ENCODE measurements around the gene CFAP61. TPM values are rescaled to one million over a fixed set of nuclear protein-coding genes. Genes with fewer than 3 reads are reported as not detected.

The CFAP61 gene
- total RNA-seq, 1 experiment from 2014 or later, result 0.28 TPM

- CTCF ChIA-PET, result interaction anchor here (0.6 kb wide), 1 partner anchor 1513 kb away, joined by 3 read pairs; no protein-coding TSS in a partner anchor
- intact Hi-C loops (cut with micrococcal nuclease; ENCODE audit: unreplicated experiment), result no loop called here
- H3K36me3 ChIP-seq (ENCODE audit: control insufficient read depth, insufficient read depth, low read length), result no peaks in the 10 kb centered on the region
- H3K9me3 ChIP-seq (ENCODE audit: control insufficient read depth, insufficient read depth, low read depth, low read length), result no peaks in the 10 kb centered on the region
- in situ Hi-C loops (cut with HindIII; ENCODE audit: low pct_unique_long_range_greater_than_20kb, low sequenced_read_pairs), result no loop called here
- DNase-seq (ENCODE audit: low read depth, low spot score), result no peak
- no peak overlapping the region for H3K27ac ChIP-seq (ENCODE audit: low read length)
- POLR2A ChIA-PET, result no interaction called here
- no peaks in the 10 kb centered on the region for H3K4me1 ChIP-seq (ENCODE audit: control insufficient read depth, insufficient read depth, low read length)
- H3K27me3 ChIP-seq (ENCODE audit: control insufficient read depth, insufficient read depth, low read length), result no peaks in the 10 kb centered on the region; the same call in 1 of the 2 replicates
- no peak overlapping the region for H3K4me3 ChIP-seq (ENCODE audit: low read depth in 2 of 2, low read length in 2 of 2)
- TF ChIP-seq POLR2AphosphoS5 (IDR thresholded peaks at IDR 0.05; ENCODE audit: low read depth, low read length), result no peak
- no peak for TF ChIP-seq SIN3A (IDR thresholded peaks at IDR 0.05; ENCODE audit: borderline replicate concordance, insufficient read depth, low read depth, low read length)
- TF ChIP-seq TCF7L2 (IDR thresholded peaks at IDR 0.05; ENCODE audit: low read depth, low read length), result no peak
- no peak for TF ChIP-seq CTCF (IDR thresholded peaks at IDR 0.05)
- TF ChIP-seq REST (IDR thresholded peaks at IDR 0.05; ENCODE audit: insufficient read depth in 1 of 2, low read depth in 2 of 2, low read length in 1 of 2), result no peak
- BruUV-seq (replicated peaks), result no TSS peak
- no peak for ATAC-seq
Measured at GRCh38 chr20:20255099-20255498, 202.8 kb downstream of the CFAP61 start.

GRCh38 chr20:20259533-20259932, 207.2 kb downstream of the CFAP61 start:
- in situ Hi-C loops (cut with HindIII; ENCODE audit: low pct_unique_long_range_greater_than_20kb, low sequenced_read_pairs), result no loop called here
- Histone ChIP-seq H3K4me3 (ENCODE audit: low read depth in 2 of 2, low read length in 2 of 2) (no peak overlapping the region), H3K27me3 (ENCODE audit: control insufficient read depth, insufficient read depth, low read length) (peaks cover 2% of the 10 kb centered on the region; the same call in 1 of the 2 replicates), H3K9me3 (ENCODE audit: control insufficient read depth, insufficient read depth, low read depth, low read length) (no peaks in the 10 kb centered on the region), H3K27ac (ENCODE audit: low read length) (no peak overlapping the region), H3K36me3 (ENCODE audit: control insufficient read depth, insufficient read depth, low read length) (no peaks in the 10 kb centered on the region), H3K4me1 (ENCODE audit: control insufficient read depth, insufficient read depth, low read length) (no peaks in the 10 kb centered on the region)
- TF ChIP-seq POLR2AphosphoS5 (IDR thresholded peaks at IDR 0.05; ENCODE audit: low read depth, low read length) (no peak), SIN3A (IDR thresholded peaks at IDR 0.05; ENCODE audit: borderline replicate concordance, insufficient read depth, low read depth, low read length) (no peak), TCF7L2 (IDR thresholded peaks at IDR 0.05; ENCODE audit: low read depth, low read length) (no peak), CTCF (IDR thresholded peaks at IDR 0.05) (no peak), REST (IDR thresholded peaks at IDR 0.05; ENCODE audit: insufficient read depth in 1 of 2, low read depth in 2 of 2, low read length in 1 of 2) (no peak)
- ChIA-PET CTCF (no interaction called here), POLR2A (no interaction called here)
- intact Hi-C loops (cut with micrococcal nuclease; ENCODE audit: unreplicated experiment), result no loop called here
- ATAC-seq (no peak), DNase-seq (ENCODE audit: low read depth, low spot score) (no peak)
- no TSS peak for BruUV-seq (replicated peaks)
